ENCODE measurements around the gene MATCAP1. TPM values are rescaled to one million over a fixed set of nuclear protein-coding genes. Genes with fewer than 3 reads are reported as not detected.

MATCAP1 gene
- total RNA-seq (2014; rRNA removed; shearing (Covaris generic)): 4.2 and 7.8 TPM in 2 replicates

DNA sequence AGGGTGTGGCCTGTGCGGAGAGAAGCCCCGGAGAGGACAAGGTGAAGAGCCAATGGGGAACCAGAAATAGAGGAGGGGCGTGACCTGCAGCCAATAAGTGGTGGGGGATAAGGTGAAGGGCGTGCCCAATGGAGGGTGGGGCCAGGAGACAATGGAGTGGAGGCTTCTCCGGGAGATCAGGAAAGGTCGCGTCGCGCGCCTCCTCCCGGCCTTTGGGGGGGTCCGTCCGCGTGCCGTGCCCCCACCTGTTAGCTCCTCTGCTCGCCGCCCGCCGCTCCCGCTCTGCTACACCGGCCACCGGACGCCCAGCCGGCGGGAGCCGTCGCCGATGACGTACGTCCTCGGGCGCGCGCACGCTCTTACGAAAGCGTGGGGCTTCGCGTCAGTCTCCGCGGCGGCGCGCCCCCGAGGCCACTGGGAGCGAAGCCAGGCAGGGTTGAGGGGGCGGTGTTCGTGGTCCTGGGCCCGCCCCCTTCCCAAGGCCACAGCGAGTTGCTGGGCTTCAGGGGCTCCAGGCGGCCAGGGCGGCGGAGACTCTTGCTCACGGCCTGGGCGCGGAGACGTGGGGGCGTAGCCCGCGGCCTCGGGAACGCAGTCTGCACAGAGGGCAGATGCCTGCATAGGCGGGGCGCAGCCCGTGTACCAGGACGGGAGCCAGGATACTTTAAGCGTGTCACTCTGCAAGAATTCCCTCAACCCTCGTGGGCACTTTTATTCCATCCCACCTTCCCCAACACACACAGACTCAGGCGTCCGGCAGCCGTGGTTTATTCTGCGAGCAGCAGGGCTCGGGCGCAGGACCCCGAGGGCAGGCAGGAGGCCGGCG, at the start of gene MATCAP1:
MATCAP1 (minus strand) TSS at position 337 of the 826 bp plus-strand sequence. CDS start 3,353 bp downstream, outside the sequence.
- peak; percentile 98 for DNase-seq (ENCODE audit: low read depth)

DNA sequence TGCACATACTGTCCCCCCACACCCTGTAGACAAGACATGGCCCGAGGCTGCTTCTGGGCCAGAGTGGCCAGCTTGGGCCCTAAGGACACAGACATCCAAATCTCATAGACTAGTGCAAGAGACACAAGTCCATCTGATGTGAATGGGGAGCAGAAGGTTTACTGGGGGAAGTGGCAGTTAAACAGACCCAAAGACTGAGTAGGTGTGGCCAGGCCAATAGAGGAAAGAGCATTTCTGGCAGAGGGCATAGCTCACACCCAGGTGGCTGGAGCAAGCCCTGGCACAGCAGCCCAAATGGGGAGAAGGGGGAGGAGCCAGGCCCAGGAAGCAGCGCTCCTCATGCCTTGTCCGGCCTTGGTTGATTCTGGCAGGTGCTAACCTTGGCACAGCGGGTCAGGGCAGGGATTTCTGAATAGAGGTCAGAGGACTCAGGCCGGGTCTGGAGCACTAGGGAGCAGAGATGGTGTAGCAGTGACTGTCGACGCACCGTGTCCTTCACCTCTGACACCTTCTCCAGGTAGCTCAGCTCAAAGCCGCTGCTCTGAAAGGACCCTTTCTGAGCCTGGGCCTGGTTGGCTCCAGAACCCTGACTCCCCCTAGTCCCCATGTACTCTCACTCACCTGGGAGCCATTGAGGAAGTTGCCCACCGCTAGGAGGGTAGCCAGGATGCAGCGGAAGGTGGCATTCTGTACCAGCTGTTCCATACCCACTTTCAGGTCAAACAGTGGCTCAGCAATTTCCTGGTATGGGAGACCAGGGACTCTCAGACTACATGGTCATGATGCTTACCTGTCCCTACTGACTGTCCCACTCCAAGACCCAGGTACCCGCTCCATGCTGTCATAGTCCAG, 47.3 kb upstream of the MATCAP1 start:
- DNase-seq (ENCODE audit: low read depth): no peak

DNA sequence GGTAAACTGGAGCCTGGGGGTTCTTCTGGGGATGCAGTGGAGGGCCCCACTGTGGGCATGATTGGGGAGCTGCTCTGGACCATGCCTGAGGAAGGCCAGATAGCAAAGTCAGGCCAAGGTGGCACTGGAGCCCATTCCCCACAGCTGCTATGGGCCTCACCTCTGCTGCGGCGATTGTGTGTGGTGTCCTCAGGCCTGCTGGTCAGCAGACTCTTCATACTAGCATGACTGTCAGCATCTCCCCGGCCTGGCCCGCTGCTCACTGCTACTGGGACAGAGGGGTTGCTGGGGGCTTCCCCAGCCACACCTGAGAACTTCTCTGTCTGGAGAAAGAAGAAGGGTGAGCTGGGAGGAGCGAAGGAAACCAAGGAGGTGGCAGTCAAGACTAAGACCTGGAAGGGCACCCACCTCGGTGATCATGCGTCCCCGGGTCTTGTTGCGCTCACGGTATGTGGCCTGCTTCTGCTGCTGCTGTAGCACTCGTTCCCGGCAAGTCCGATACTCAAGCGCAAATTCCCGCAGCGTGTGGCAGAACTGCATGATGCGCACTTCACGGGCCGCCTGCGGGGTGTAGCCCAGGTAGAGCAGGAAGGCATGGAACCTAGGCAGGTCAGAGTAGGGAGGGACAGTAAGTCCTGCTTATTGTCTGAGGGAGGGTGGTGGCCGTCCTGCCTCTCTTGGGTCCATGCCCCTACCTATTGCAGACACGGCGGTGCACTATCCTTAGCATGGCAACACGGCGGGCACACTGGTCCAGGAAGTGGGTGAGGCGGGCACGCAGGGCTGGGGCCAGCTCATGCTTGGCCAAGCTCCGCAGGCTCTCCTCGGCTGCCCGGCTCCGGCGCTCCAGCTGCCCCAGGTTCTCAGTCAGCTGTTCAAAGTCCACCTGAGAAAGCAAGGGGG, 46.4 kb upstream of the MATCAP1 start:
- no peak for DNase-seq (ENCODE audit: low read depth)

DNA sequence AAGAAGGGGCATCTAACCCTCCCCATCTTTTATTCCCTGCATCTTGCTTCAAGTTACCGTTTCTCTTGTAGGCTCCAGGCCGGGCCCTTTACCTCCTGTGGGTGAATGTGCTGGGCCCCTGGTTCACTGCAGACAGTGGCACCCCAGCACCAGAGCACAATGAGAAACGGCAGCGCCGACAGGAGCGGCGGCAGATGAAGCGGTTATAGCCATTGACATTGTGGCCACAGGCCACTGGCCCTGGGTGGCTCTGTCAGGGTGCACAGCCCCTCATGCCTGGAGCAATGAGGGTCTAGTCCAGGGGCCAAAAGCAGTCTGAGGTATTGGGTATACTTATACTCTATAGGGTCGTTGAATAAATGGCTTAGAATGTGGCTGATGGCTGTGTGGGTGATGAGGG, 45.1 kb upstream of the MATCAP1 start:
- DNase-seq (ENCODE audit: low read depth): no peak

DNA sequence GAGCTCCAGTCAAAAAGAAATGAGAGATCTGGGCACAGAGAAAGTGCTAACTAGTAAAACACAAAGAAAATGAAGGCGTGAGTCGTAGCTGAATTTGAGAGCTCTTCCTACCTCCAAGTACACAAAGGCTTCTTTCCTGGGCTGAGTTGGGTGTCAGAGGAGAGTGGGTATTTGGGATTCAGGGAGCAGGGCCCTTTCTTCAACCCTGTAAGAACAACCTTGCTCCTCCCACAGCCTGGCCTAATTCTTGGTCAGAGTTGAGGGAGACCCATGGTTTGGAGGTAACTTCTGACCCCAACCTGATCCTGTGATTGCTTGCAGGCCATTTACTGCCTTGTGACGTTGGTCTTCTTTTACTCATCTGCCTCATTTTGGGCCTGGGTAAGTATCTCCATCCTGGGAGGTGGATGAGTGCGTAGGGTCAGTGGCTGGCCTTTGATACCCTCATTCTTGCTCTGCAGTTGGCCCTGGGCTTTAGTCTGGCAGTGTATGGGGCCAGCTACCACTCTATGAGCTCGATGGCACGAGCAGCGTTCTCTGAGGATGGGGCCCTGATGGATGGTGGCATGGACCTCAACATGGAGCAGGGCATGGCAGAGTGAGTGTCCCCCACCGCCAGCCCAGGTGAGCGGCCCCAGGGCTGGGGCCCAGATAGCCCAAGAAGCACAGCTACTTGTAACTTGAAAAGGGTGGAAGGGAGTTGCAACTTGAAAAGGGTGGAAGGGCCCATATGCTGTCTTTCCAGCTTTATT, 44.4 kb upstream of the MATCAP1 start:
- no peak for DNase-seq (ENCODE audit: low read depth)

DNA sequence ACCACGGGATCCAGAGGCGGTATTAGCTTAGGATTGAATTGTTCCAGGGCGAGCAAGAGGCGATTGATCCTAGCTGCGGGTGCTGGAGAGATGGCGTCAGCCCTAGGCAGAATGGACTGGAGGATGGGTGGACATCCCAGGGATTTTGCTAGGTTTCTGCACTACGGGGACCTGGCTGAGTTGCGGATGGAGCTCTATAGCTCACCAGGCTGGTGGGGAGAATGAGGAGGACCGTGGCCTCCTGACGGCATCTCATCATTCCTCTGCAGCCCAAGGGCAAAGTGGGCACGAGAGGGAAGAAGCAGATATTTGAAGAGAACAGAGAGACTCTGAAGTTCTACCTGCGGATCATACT, 43.8 kb upstream of the MATCAP1 start:
- DNase-seq (ENCODE audit: low read depth): no peak

DNA sequence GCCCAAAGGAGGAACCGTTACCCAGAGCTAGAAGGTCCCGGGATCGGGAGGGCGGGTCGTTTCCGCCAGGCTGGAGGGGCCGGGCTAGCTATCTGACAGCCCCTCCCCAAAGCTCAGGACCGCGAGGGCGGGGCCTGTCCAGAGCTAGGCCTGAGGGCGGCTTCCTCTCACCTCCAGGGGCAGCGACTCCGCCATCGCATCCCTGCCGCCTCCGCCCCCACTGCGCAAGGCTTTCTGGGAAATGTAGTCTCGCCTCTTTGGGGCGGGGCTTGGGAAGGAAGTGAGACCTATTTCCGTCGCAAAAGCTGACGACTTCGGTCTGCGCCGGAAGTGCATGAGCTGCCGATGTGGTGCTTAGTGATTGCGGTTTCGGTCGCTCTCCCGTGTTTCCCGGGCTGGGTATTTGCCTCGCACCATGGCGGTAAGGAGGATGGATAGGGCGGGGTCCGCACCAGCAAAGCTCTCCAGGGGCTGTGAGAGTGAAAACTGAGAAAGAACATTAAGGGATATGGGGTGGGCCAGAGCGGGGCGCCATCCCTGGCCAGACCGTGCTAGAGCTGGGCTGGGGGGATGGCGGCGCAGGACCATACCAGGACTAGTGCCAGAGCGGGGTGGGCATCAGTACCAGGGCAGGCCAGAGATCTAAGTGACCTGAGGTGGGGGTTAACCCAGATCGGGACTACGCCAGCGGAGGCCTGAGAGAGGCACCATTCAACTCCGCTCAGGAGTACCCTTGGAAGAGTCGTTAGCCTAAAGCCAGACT, 43.2 kb upstream of the MATCAP1 start, which contains the start of gene TMEM208:
TMEM208 (plus strand) TSS at position 327 of the 763 bp plus-strand sequence; CDS start at position 416, 89 bp downstream.
- DNase-seq (ENCODE audit: low read depth): peak; percentile 99

DNA sequence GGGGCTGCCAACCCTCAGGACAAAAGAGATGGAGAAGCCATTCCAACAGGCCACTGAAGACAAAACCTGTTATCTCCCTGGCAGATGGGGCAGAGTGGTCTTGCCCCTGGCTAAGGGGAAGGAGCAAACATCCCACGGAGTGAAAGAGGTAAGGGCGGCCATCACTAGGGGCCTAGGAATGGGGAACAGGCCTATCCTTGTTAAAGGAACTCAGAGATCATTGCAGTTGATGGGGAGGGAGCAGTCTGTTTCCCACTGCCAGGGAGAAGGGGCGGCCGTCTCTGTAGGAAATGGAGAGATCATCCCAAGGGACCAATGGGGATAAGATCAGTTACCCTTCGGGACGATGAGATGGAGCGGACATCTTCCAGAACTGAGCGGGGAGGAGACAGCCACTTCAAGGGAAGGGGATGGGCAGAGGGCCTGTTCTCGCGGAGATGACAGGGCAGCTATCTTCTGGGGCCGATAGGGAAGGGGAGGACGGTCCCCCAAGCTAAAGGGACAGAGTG, 42.6 kb upstream of the MATCAP1 start:
- DNase-seq (ENCODE audit: low read depth): no peak

DNA sequence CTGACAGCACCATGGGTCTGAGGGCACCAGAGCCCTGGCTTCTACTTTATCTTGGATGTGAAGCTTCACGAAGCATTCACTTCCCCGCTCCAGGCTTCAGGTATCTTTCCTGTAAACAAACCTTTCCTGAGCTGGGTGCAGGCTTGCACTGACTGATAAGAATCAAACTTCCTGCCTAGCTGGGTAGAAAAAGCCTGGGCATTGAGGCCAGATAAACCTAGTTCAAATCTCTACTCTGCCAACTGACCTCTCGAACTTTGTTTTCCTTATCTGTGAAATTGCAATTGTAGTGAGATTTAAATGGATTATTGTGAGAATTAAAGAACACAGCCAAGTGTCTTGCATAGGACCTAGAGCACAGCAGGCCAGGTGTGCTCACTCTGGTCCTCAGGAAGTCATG, 40.2 kb upstream of the MATCAP1 start:
- DNase-seq (ENCODE audit: low read depth): no peak

DNA sequence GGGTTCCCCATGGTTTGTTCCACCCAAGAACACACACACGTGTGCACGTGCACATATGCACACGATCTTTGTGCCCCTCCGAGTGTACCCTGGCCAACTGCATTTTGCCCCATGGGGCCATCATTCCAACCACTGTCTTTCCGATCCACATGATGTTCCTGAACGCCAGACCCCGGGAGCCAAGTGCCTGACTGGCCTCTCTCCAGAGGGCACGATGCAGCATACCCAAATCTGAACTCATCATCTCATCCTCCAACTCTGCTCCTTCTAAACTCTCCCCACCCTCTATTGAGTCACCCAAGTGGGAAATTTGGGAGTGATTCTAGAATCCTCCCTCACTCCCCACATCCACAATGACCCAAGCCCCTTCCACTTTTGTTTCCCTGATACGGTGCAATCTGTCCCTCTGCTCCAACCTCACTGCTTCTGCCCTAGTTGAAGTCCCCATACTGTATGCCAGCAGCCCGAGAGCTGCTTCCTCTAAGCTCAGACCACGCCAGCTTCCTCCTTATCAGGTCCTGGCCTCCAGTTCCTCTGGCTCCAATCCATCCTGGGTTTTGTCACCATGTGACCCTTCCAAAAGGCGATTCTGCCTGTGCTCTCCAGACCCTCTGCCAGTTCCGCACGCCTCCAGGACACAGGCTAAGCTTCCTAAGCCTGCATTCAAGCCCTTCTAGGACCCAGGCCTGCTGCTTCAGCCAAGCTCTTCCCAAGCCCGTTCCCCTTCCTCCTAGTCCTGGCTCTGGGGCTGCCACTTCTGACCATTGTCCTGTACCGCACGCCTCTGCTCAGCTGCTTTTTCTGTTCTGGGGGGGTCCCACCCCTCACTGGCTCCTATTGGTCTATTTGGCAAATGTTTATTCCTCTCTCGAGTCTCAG, 33.1 kb upstream of the MATCAP1 start:
- DNase-seq (ENCODE audit: low read depth): no peak

DNA sequence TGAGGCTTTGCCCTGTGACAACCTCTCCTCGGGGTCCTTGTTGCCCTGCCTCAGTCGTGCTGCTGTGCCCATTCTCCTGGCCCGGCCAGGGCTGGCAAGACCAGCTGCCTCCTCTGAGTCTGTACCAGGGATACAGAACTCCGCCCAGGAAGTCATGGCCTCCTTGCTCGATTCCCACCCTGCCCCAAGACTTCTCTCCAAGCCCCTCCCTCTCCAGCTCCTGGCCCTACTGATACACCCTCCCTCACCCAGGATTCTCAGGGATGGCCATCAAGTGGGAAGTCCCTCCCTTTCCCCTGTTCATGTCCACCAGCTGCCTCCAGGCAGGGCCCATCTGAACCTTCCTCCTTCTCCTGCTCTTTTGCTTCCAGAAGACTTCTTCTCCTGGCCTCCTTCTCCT, 31.9 kb upstream of the MATCAP1 start:
- no peak for DNase-seq (ENCODE audit: low read depth)

DNA sequence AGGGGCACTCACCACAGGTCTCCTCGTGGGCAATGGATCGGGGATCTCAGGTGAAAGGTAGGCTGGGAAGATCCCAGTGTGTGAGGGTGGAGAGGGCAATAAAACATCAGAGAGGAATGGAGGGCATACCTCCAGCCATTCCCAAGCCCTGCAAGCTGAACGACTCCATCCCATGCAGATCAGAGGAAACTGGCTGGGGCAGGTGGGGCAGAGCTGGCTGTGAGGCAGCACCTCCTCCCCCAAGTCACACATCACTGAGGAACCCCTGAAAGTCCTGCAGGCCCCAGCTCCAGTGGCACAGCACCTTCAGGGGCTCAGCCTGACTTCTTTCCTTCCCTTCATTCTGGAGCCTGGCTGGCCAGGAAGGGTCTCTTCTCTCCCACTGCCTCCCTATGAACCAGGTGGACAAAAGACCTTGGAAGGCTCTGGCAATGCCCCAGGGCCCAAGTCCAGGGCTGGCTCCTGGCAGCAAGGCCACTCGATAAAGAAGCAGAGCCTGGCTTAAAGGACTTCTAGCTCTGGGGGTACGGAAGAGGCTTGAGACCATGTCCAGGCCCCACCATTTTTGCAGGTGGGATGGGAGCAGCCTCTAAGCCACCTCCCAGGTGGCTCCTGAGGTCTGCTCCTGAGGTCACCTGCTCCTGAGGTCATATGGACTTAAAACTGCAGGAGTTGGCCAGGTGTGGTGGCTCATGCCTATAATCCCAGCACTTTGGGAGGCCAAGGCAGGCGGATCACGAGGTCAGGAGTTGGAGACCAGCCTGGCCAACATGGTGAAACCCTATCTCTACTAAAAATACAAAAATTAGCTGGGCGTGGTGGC, 29.6 kb upstream of the MATCAP1 start:
- no peak for DNase-seq (ENCODE audit: low read depth)

DNA sequence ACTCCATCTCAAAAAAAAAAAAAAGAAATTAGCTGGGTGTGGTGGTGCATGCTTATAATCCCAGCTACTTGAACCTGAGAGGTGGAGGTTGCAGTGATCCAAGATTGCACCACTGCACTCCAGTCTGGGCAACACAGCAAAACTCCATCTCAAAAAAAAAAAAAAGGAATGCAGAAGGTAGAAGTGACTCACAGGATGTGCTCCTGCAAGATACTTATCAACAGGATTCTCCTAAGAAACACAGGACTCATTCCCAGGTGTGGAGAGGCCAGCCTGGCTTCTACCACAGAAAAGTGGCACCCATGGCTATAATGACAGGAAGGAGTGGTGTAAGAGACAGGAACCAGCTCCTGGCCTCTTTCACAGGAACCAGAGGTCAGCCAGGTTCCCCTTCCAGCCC, 29.0 kb upstream of the MATCAP1 start:
- DNase-seq (ENCODE audit: low read depth): no peak

DNA sequence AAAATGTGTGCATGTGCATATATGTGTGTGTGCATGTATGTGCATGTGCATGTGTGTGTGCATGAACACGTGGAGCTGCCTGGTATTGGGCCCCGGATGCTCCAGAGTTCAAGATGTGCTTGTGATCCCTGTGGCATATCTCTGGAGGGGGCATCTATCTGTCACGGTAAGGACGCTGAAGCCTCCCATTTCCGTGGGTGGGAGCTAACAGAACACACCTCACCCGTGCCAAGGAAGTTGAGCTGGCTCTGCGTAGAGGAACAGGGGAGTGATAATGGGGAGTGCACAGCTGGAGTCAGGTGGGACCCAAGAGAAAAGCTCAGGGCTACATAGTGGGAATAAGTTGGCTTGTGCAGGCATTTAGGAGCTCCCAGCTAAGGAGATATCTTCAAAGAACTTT, 27.9 kb upstream of the MATCAP1 start:
- no peak for DNase-seq (ENCODE audit: low read depth)

DNA sequence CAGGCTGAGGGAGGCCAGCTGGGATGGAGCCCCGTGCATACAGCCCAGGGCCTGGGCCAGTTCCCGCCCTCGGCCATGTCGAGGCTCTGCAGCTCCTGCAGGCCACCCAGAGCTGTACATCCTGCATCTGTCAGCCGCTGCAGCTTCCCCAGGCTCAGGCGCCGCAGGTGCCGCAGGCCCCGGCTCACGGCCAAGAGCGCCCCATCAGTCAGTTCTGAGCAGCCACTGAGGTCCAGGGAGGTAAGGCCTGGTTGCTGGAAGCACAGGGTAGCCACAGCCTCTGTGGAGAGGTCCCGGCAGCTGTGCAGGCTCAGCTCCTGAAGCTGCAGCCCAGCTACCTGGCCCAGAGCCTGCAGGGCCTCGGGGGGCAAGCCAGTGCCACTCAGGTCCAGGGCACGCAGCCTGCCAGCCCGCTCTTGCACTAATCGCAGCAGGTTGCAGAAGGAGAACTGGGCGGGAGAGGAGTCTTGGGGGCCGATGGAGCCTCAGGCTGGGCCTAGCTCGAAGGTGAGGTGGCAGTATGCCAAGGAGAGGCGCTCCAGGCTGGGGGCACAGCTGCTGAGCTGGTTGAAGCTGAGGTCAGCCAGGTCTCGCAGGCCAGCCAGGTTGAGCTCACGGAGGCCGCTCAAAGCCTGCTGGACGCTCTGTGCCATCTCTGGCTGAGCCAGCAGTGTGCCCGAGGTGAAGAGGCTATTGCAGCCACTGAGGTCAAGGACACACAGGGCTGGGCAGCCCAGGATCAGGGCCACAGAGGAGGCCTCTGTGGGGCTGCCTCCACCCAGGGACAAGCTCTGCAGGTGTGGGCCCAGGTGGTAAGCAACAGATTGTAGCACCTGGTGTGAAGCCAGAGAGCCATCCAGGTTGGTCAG, 26.5 kb upstream of the MATCAP1 start:
- DNase-seq (ENCODE audit: low read depth): no peak

DNA sequence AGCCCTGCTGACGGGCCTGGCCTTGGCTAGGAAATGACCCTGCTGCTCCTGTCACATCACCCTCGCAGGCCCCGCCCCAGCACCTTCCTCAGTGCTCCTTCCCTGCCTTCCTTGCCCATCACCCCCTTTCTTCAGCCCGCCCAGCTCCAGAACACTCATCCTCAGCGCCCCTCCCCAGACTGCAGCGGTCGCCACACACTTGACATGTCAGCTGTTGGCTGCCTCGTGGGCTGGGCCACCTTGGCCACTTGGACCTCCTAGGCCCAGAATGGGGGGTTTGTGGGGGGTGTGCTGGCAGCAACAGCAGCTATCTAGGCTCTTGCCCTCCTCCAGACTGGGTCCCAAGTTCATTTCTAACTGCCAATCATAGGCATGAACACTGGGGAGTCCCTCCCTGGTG, 25.8 kb upstream of the MATCAP1 start:
- no peak for DNase-seq (ENCODE audit: low read depth)
